Measurements from ENCODE around the gene BRPF1.
A peak's percentile ranks its signal among the peaks of the same experiment; 100 is the strongest.

BRPF1 gene

GRCh38 chr3:9793161-9793781 is 61.7 kb downstream of the BRPF1 start:
- TF ChIP-seq CTCF (conservative IDR thresholded peaks at IDR 0.05; ENCODE audit: low read length), result no peak
- DNase-seq (ENCODE audit: low read depth), result peak; percentile 59
- peak overlapping the region; percentile 99 for H3K4me3 ChIP-seq (ENCODE audit: low read length)

DNA sequence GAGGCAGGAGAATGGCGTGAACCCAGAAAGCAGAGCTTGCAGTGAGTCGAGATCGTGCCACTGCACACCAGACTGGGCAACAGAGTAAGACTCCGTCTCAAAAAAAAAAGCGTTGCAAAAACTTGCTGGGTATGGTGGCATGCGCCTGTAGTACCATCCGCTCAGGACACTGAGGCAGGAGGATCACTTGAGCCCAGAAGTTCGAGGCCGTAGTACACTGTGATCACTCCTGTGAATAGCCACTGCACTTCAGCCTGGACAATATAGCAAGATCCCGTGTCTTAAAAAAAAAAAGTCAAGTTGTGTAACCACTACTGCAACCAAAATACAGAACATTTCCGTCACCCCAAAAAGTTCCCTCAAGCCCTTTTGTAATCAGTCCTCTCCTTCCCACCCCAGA is 62.9 kb downstream of the BRPF1 start:
- DNase-seq (ENCODE audit: low read depth), result no peak
- no peak overlapping the region for H3K4me3 ChIP-seq (ENCODE audit: low read length)
- no peak for TF ChIP-seq CTCF (conservative IDR thresholded peaks at IDR 0.05; ENCODE audit: low read length)

DNA sequence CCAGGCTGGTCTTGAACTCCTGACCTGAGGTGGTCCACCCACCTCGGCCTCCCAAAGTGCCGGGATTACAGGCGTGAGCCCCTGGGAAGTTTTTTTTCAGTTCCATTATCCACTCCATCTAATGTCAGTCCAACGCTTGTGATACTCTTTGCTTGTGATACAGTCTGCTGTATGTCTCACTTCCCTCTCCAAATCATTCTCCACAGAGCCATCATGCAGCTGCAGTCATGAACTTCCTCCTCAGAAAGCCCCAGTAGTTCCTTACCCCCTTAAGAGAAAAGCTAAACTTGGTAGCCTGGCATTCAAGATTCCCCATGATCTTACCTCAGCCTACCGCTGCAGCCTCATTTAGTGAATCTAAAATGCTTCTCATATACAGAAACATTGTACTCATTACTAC is 63.7 kb downstream of the BRPF1 start:
- no peak for DNase-seq (ENCODE audit: low read depth)
- no peak overlapping the region for H3K4me3 ChIP-seq (ENCODE audit: low read length)
- TF ChIP-seq CTCF (conservative IDR thresholded peaks at IDR 0.05; ENCODE audit: low read length), result no peak

DNA sequence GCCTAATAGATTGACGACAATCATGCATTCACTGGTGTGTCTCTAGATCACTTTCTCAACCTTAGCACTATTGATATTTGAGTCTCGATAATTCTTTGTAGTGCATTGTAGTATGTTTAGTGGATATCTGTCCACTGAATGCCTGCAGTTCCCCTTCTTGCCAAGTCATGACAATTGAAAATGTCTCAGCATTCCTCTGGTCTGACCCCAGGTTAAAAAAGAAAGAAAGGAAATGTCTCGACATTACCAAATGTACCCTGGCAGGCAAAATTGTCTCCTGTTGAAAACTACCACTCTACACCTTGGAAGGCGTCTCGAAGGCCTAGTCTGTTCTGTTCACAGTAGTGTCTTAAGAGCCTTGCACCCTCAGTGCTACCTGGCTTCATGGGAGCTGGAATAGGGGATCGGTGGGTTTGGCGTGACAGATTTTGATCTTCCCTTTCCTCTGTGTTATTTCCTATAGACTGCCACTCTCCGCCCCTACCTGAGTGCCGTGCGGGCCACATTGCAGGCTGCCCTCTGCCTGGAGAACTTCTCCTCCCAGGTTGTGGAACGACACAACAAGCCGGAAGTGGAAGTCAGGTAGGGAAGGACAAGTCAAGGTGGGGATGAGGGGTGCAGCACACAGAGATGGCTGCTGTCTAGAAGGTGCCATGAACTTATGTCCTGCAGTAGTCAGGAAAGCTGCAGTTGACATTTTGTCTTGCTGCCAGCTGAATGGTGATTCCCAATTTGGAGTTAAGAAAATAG is 65.8 kb downstream of the BRPF1 start:
- no peak for TF ChIP-seq CTCF (conservative IDR thresholded peaks at IDR 0.05; ENCODE audit: low read length)
- no peak overlapping the region for H3K4me3 ChIP-seq (ENCODE audit: low read length)
- no peak for DNase-seq (ENCODE audit: low read depth)

Data from AG10803 (cell line).